Activated B cell treated with CpG ODN at 0.5 μM for 24 hours (primary cell): ENCODE measurements around the gene TVP23A. TPM values are rescaled to one million over a fixed set of nuclear protein-coding genes. Genes with fewer than 3 reads are reported as not detected.

ENCODE experiments used
- ATAC-seq: fragments of 200-7000 bp; cut with Tn5 transposase; one replicate; pipeline ENCODE4 v1.10.0; 2021; ENCODE audit warnings: low read depth, mild to moderate bottlenecking, moderate library complexity
- CTCF ChIA-PET: fragments of 350-600 bp; sonication (Branson Sonifier 250); formaldehyde crosslinking; loops from one replicate; lab custom pipeline; 2021; ENCODE audit warnings: antibody characterized with exemption; lab: Charles Lee
- POLR2A ChIA-PET: fragments of 350-600 bp; sonication (Branson Sonifier 250); formaldehyde crosslinking; loops from one replicate; lab custom pipeline; 2021; ENCODE audit warnings: antibody characterized with exemption; lab: Charles Lee
- DNase-seq: peaks from one replicate; pipeline ENCODE4 v3.0.0; 2022
- H3K27ac Mint-ChIP-seq: one replicate; pipeline ENCODE4 v1.8.0; 2020; ENCODE audit warnings: mixed read lengths
- H3K27me3 Mint-ChIP-seq: one replicate; pipeline ENCODE4 v1.8.0; 2021; ENCODE audit warnings: mixed read lengths
- H3K36me3 Mint-ChIP-seq: one replicate; pipeline ENCODE4 v1.8.0; 2021; ENCODE audit warnings: low read depth, mixed read lengths
- H3K4me1 Mint-ChIP-seq: one replicate; pipeline ENCODE4 v1.8.0; 2021; ENCODE audit warnings: mixed read lengths
- H3K4me3 Mint-ChIP-seq: one replicate; pipeline ENCODE4 v1.8.0; 2020; ENCODE audit warnings: mild to moderate bottlenecking, mixed read lengths
- H3K9me3 Mint-ChIP-seq: one replicate; pipeline ENCODE4 v1.8.0; 2020; ENCODE audit warnings: mixed read lengths
- intact Hi-C: fragments of 100-400 bp; cut with micrococcal nuclease; formaldehyde crosslinking; loops from one replicate; pipeline ENCODE4 v1.15.1; 2024
- total RNA-seq: library from RNA; stranded (reverse); gene quantifications from 2 replicates; pipeline ENCODE4 v1.2.3, GENCODE V29; 2022
- TF ChIP-seq, protein P1 (sequence below): fragments of 200-600 bp; IDR thresholded peaks from one replicate; pipeline ENCODE4 v1.8.0; 2022; ENCODE audit warnings: antibody characterized with exemption, mild to moderate bottlenecking

The TVP23A gene
- total RNA-seq, 1 donor from 2014 or later, result 1.6 TPM

DNA sequence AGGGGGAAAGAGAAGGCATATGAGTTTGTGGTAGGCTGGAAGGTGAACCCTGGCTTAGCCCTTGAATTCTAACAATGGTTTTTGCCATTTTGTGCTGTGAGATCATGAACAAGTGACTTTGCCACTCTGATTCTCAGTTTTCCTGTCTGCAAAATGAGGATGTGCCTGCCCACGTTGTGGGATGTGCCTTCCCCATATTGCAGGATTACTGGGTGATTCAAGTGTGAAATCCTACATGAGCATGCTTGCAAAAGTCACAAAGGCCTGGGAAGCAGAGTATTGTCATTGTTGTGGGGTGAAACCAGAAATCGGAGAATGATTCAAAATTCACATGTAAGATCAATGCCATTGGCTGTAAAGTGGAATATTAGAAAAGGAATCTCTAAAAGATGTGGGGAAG lies 28.6 kb upstream of the TVP23A start:
- no peak for ATAC-seq
- ChIA-PET CTCF (no interaction called here), POLR2A (interaction anchor here (0.9 to 1.4 kb wide), 2 partner anchors 10 to 11 kb away, joined by 3 read pairs; no protein-coding TSS in a partner anchor)
- Mint-ChIP-seq H3K4me1 (peaks cover 61% of the 10 kb centered on the region), H3K9me3 (no peaks in the 10 kb centered on the region), H3K36me3 (peaks cover 5% of the 10 kb centered on the region), H3K27me3 (no peaks in the 10 kb centered on the region), H3K27ac (no peak overlapping the region), H3K4me3 (no peak overlapping the region)
- TF ChIP-seq, protein P1, sequence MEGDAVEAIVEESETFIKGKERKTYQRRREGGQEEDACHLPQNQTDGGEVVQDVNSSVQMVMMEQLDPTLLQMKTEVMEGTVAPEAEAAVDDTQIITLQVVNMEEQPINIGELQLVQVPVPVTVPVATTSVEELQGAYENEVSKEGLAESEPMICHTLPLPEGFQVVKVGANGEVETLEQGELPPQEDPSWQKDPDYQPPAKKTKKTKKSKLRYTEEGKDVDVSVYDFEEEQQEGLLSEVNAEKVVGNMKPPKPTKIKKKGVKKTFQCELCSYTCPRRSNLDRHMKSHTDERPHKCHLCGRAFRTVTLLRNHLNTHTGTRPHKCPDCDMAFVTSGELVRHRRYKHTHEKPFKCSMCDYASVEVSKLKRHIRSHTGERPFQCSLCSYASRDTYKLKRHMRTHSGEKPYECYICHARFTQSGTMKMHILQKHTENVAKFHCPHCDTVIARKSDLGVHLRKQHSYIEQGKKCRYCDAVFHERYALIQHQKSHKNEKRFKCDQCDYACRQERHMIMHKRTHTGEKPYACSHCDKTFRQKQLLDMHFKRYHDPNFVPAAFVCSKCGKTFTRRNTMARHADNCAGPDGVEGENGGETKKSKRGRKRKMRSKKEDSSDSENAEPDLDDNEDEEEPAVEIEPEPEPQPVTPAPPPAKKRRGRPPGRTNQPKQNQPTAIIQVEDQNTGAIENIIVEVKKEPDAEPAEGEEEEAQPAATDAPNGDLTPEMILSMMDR, result no peak
- DNase-seq, result no peak
- intact Hi-C loops, result no loop called here

DNA sequence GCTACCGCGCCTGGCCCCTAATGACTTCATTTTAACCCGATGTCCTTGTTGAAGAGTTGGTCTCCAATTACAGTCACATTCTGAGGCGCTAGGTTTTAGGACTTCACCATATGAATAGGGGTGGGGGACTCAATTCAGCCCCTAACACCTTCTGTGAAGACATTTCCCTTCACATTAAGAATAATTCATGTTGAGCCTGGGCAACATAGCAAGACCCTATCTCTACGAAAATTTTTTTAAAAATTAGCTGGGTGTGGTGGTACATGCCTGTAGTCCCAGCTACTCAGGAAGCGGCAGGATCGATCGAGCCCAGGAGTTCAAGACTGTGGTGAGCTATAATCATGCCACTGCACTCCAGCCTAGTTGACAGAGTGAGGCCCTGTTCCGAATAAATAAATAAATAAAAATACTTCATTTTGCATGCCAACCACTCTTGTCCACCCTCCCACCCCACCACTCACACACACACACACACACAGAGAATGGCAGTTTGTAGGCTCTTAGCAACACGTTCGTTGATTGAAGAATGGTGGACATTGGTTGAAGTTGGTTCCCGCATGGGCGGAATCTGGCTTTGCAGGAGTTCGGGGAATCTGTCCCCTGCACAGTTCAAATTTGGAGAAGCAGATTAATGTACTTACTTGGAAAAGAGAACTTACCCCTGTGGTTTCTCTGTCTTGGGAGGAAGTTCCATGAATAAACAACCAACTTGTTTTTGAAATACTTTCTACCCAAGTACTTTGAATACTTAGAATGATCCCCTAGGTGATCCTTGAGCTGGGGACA lies 27.8 kb upstream of the TVP23A start:
- ATAC-seq (no peak), DNase-seq (no peak)
- H3K36me3 Mint-ChIP-seq, result peaks cover 5% of the 10 kb centered on the region
- CTCF ChIA-PET, result no interaction called here
- peaks cover 55% of the 10 kb centered on the region for H3K4me1 Mint-ChIP-seq
- H3K27ac Mint-ChIP-seq, result no peak overlapping the region
- TF ChIP-seq, protein P1, result no peak
- no peaks in the 10 kb centered on the region for H3K27me3 Mint-ChIP-seq
- POLR2A ChIA-PET, result interaction anchor here (0.9 kb wide), 1 partner anchor 11 kb away, joined by 3 read pairs; no protein-coding TSS in a partner anchor
- no peaks in the 10 kb centered on the region for H3K9me3 Mint-ChIP-seq
- no peak overlapping the region for H3K4me3 Mint-ChIP-seq
- intact Hi-C loops, result no loop called here

DNA sequence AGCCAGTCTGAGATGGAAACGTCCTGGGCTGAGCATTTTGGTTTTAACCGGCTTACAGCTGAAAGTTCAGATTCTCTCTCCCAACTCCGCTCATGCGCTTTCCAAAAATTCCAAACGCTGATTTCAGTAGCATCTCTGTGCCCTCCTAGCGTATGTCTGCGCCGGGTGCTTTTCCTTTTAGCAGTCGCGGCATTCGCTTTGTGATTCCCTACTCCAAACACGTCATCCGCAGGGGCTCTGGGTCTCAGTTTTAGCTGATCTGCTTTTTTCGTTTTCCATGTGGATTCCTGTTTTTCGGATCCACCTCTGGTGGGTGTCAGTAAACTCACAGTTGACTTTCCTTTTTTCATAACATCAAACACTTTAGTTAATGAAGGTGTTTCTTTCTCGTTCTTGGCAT lies 22.1 kb upstream of the TVP23A start:
- TF ChIP-seq, protein P1, result no peak
- Mint-ChIP-seq H3K9me3 (no peaks in the 10 kb centered on the region), H3K27me3 (no peaks in the 10 kb centered on the region), H3K27ac (no peak overlapping the region), H3K36me3 (peaks cover 5% of the 10 kb centered on the region), H3K4me1 (peaks cover 36% of the 10 kb centered on the region), H3K4me3 (no peak overlapping the region)
- ATAC-seq (no peak), DNase-seq (no peak)
- intact Hi-C loops, result no loop called here
- CTCF ChIA-PET, result no interaction called here
- POLR2A ChIA-PET, result no interaction called here

DNA sequence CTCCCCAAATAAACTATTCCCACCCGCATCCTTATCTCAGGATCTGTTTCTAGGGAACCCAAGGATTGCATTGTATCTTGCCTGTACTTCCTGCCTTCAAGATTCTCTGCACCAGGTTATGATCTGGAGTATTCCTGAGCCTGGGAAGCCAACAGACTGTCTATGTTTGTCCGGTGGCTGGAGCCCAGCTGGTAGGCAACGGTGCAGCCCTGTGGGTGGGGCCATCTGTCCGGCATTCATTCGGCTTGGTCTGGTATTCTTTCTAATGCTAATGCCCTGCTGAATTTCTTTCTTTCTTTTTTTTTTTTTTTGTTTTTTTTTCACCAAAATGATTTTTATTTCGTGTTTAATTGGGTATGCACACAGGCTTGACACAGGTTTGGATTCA lies 20.7 kb upstream of the TVP23A start:
- Mint-ChIP-seq H3K27ac (no peak overlapping the region), H3K27me3 (no peaks in the 10 kb centered on the region), H3K9me3 (no peaks in the 10 kb centered on the region), H3K4me3 (no peak overlapping the region), H3K4me1 (peaks cover 42% of the 10 kb centered on the region), H3K36me3 (peaks cover 3% of the 10 kb centered on the region)
- DNase-seq (no peak), ATAC-seq (no peak)
- ChIA-PET POLR2A (no interaction called here), CTCF (no interaction called here)
- intact Hi-C loops, result loop anchor here (2.0 kb wide), 1 partner anchor 14 kb away; no protein-coding TSS in a partner anchor
- TF ChIP-seq, protein P1, result no peak

DNA sequence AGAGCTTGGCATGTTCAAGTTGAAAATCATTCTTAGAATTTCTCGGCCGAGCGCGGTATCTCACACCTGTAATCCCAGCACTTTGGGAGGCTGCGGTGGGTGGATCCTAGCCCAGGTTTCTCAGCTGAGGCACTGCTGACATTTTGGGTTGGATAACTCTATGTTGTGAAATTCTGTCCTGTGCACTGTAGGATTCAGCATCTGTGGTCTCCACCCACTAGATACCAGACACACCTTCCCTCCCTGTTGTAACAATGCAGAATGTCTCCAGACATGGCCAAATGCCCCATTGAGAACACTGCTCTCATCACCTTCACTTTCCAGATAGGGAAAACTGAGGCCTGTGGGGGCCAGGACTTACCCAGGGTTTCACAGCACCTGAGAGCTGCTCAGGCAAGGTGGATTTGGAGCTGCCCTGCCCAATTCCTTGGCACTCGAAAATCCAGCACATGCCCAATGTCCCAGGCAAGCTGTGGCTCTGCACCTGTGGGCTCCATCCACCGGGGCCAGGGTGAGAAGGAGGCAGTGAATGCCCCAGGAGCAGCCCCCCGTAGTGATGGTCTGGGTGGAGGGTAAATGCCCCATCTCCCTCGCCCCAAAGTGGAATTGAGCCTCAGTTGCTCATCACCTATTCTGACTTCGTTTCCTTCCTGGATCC lies 20.2 kb upstream of the TVP23A start:
- no peak overlapping the region for H3K4me3 Mint-ChIP-seq
- intact Hi-C loops, result loop anchor here (2.0 kb wide), 1 partner anchor 14 kb away; no protein-coding TSS in a partner anchor
- CTCF ChIA-PET, result no interaction called here
- no peak for DNase-seq
- H3K9me3 Mint-ChIP-seq, result no peaks in the 10 kb centered on the region
- ATAC-seq, result no peak
- no peak overlapping the region for H3K27ac Mint-ChIP-seq
- no peaks in the 10 kb centered on the region for H3K27me3 Mint-ChIP-seq
- POLR2A ChIA-PET, result interaction anchor here (0.7 kb wide), 1 partner anchor 27 kb away, joined by 3 read pairs; no protein-coding TSS in a partner anchor
- peaks cover 42% of the 10 kb centered on the region for H3K4me1 Mint-ChIP-seq
- TF ChIP-seq, protein P1, result no peak
- H3K36me3 Mint-ChIP-seq, result peaks cover 3% of the 10 kb centered on the region
